Measurements from ENCODE around the gene CLTCL1.

The CLTCL1 gene

DNA sequence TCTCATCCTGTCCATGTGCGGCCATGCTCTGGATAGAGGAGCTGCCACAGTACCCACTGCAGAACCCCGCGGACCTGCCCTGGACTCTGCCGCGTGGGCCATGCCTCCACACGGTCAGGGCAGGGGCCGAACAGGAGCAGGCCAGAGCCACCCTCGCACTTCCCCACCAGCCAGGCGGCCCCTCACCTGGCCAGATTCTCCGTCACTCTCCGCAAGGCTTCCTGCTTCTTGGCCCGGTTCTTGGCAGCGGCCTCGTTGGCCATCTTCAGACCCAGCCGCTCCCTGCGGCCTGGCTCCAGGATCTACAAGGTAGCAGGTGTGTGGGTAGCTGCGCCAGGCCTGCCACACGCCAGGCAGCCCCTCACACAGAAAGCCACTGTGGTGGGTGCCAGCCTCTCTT is 156.6 kb downstream of the CLTCL1 start:
- in situ Hi-C loops (cut with HindIII; ENCODE audit: low sequenced_read_pairs) = no loop called here

DNA sequence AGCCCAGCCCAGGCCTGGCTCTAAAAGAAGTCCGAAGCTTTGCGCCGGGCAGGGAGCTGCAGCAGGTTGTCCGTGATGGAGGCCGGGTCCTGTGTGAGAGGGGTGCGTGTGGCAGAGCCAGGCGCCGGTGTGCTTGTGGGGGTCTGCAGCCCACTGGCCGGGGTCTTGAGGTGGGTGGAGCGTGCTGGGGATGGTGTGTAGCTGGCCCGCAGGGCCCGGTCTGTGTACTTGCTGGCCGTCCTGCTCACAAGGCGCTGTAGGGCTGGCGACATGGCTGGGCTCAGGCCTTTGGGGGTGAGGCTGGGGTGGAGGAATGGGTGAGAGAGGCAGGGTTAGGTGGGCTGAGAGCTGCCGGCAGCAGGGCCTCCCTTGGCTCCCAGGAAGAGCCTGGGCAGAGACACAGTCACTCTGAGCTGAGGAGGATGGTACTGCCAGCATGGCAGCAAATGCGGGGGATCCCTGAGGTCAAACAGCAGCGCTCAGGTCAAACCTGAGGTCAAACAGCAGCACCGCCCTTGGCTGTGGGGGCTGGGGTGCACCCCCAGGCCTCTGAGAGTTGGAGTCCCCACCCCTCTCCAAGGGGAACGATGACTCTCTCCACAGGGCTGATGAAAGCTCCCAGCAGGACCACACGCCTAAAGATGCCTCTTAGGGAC is 157.2 kb downstream of the CLTCL1 start:
- in situ Hi-C loops (cut with HindIII; ENCODE audit: low sequenced_read_pairs) = no loop called here

DNA sequence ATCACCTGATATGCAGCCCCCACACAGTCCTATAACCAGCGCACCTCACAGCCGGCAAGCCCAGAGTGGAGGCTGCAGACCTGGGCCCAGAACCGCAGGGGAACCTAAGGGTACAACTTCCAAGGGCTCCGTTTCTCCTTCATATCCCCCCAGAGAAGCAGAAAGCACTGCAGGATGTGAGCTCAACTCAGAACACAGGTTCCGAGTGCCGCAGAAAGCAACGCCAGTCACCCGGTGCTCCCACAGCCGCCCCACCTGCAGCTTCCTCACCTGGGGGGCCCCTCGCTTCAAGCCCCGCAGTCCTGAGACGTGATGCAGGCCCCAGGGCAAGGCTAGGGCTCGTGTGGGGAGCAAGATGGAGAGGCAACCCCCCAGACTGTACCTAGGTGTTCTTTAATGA is 158.0 kb downstream of the CLTCL1 start:
- in situ Hi-C loops (cut with HindIII; ENCODE audit: low sequenced_read_pairs) = no loop called here

DNA sequence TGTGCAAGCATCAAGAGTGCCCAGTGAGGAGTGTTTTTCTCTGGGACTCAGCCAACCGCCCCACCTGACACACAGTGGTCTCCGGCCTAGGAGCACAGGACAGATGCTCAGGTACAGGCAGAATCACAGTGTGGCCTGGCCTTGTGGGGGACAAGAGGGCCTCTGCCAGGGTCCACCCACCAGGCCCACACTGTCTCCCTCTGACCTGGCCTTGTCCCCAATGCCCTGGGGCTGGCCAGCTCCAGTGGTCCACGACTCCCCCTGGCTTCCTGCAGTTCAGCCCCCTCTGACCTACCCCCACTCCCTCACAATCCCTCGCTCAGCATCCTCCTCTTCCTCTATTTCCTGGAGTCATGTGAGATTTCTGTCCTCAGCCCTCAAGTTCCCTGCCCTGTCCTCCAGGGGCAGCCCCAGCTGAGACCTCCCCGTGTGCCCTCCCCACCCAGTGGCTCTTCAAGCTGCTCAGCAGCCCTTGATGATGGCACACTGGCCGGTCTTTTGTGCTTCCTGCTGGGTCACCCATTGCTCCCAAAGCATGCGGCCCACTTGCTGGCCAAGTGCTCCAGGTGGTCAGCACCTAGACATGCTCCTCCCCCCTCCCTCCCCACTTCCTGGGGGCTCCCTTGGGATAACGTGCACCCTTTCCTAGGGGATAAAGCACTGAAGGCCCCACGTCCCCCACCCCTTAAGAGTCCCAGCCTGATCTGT is 158.7 kb downstream of the CLTCL1 start:
- in situ Hi-C loops (cut with HindIII; ENCODE audit: low sequenced_read_pairs) = no loop called here

DNA sequence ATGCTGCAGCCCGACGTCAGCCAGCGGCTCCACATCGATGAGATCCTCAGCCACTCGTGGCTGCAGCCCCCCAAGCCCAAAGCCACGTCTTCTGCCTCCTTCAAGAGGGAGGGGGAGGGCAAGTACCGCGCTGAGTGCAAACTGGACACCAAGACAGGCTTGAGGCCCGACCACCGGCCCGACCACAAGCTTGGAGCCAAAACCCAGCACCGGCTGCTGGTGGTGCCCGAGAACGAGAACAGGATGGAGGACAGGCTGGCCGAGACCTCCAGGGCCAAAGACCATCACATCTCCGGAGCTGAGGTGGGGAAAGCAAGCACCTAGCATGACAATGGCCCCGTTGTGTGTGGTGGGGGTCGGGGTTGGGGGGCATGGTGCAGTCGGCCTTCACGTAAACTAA is 159.4 kb downstream of the CLTCL1 start:
- in situ Hi-C loops (cut with HindIII; ENCODE audit: low sequenced_read_pairs) = no loop called here

DNA sequence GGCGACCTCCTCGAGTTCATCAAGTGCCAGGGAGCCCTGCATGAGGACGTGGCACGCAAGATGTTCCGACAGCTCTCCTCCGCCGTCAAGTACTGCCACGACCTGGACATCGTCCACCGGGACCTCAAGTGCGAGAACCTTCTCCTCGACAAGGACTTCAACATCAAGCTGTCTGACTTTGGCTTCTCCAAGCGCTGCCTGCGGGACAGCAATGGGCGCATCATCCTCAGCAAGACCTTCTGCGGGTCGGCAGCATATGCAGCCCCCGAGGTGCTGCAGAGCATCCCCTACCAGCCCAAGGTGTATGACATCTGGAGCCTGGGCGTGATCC is 159.9 kb downstream of the CLTCL1 start:
- in situ Hi-C loops (cut with HindIII; ENCODE audit: low sequenced_read_pairs) = no loop called here

DNA sequence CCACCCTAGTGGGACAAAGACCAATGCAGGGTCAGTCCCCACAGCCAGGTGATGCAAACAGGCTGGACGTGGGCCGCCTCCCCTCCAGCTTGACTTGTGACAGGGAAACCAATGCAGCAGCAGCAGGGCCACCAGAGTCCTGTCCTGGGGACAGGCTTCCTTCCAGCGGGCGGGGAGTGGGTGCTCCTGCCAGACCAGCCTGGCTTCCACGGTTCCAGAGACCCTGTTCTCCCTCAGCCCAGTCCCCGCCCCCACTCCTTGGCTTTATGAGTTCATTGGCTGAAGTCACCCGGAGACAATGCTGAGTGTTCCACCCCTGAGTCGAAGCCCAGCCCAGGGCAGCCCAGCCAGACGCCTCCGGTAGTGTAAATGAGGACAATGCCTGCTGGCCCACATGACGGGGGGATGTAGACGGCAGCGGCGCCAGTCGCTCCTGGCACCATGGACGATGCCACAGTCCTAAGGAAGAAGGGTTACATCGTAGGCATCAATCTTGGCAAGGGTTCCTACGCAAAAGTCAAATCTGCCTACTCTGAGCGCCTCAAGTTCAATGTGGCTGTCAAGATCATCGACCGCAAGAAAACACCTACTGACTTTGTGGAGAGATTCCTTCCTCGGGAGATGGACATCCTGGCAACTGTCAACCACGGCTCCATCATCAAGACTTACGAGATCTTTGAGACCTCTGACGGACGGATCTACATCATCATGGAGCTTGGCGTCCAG is 160.4 kb downstream of the CLTCL1 start, which contains the start of gene TSSK2:
Gene TSSK2, plus strand, starts transcription at position 350 of the 726 bp plus-strand sequence. Its CDS starts 92 bp downstream, at position 442.
- in situ Hi-C loops (cut with HindIII; ENCODE audit: low sequenced_read_pairs) = no loop called here

DNA sequence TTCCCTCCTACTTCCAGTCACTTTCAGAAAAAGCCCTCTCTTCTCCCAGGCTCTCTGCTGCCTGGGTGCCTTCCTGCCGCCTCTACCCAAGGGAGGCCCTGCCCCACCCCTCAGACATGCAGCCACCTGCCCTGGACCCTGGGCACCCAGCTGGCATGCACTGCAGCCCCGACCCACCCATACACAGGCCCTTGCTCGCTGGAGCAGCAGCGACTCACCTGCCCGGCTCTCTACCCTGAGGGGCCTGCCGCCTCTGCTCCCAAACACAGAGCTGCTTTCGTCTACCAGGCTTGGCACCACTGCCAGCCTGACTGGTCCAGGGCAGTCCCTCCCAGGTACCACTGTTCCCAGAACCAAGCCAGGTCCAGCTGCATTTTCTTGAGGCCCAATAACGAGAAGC is 161.6 kb downstream of the CLTCL1 start:
- in situ Hi-C loops (cut with HindIII; ENCODE audit: low sequenced_read_pairs) = no loop called here

All from endothelial cell of hepatic sinusoid (primary cell).